ENCODE measurements around the gene TCP1.
"Not testable (repeated sequence)": the region's sequence is repeated elsewhere in the genome, so short reads cannot be mapped to it uniquely, and the experiment has no call there.

Gene TCP1

DNA sequence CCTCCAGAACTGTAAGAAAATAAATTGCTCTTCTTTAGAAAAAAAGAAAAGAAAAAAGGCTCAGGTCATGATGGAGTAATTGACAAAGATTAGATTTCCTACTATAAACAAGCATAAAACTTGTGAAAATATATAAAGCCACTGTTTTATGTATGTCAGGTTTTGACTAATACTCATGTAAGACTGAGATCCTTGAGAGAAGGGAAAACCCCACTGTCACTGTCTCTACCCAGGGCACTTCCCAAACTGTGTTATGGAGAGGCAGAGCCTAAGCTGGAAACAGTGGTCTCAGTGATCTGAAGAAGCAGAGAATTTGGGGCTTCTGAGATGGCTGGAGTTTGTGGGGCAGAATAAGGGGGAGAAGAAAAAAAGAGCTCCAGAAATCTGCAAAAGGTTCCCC lies 19.9 kb downstream of the TCP1 start:
- DNase-seq, result no peak

DNA sequence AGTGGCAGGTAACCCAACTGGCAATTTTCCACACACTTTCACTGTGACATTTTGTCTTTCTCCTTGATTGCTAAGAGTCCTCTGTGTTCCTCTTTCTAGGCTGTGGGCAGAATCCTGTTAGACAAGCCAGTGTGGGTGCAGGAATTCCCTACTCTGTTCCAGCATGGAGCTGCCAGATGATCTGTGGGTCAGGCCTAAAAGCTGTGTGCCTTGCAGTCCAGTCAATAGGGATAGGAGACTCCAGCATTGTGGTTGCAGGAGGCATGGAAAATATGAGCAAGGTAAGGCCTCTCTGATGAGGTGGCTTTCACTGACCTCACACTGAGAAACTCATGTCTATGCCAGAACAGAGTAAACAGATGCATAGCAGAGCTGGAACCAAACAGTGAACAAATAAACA lies 22.5 kb downstream of the TCP1 start:
- DNase-seq, result no peak

DNA sequence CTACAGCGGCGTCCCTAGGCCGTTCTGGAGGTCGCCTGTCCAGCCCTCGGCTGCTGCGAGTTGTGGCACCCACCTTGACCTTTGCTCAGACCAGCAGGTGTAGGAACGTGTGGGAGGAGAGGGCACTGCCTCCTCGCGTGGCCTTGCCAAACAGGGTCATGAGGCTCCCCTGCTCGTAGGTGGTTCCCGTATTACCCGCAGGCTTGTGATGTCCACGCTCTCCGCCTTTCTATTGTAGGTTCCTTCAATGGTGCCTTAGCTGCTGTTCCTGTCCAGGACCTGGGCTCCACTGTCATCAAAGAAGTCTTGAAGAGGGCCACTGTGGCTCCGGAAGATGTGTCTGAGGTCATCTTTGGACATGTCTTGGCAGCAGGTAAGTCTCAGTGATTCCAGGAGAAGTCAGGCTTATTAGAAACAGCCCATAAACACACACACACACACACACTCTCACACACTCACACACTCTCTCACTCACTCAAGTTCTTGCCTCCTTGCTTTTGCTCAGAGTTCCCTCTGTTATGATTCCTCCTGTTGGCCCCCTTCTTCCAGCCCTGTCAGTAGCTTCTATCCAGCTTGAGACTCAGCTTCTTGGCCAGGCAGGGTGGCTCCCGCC lies 26.6 kb downstream of the TCP1 start:
- DNase-seq, result peak; percentile 35 to 44

DNA sequence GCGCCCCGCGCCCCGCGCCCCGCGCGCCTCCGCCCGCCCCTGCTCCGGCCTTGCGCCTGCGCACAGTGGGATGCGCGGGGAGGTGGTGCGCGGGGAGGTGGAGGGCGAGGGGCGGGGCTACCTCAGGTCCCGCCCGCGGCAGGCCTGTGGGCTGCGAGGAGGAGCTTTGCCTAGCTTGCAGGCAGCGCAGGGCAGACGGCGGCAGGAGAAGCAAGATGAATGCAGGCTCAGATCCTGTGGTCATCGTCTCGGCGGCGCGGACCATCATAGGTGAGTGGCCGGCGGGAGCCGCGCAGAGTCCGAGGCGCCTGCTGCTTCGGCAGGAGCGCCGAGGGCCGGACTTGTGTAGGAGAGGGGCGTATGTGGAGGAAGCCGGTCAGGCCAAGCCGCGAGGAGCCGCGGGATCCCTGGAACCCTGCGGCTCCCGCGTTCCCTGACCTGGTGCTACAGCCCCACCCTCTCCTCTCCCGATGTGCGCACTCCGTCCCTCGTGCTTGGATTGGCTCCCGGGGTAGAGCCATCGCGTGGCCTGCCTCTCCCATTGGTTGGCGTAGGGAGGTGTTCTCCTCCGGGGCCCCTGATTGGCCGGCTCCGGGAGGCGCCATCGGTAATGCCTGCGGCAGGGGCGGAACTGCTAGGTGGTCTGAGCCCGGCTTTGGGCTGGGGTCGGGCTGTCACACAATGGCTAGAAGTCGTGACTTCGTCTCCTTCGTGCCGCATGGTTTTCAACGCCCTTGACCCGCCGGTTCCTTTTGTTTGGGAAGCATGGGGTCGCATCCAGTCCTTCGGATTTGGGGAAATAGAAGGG lies 27.3 kb downstream of the TCP1 start, which contains the start of gene ACAT2:
Gene ACAT2 (plus strand): TSS at position 173 of the 808 bp plus-strand sequence. CDS start 43 bp downstream, at position 216.
- DNase-seq, result peak; percentile 96 to 97

DNA sequence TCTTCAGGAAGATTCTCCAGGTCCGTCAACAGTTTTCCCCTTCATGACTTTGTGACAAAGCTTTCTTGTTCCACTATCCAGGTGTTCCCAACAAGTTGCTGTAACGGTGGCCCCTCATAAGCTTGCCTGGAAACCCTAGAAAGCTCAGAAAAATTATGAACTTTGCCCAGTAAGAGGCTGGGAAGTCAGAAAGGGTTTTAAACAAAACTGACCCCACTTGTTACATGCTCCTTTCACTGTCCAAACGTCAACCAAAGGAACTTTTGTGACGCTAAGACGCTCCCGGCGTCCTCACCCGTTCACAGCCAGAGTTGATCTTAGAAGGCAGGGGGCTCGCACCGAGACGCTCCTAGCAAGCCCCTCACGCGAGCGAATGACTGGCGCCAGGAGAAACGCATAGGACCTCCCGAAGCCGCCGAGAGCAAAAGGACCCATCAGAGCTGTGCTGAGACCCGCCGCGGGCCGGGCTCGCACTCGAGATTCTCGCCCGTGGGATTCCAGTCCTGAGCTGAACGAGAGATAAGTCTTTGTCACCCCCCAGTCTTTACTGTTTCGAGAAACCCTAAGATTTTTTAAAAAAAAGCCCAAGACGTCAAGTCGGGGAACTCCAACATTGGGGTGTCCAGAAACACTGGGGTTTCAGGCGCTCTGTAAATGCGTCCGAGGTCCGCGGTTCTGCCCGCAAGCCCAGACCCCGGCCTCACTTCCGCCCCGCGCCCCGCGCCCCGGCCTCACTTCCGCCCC lies 28.1 kb downstream of the TCP1 start:
- DNase-seq, result peak; percentile 40 to 45

DNA sequence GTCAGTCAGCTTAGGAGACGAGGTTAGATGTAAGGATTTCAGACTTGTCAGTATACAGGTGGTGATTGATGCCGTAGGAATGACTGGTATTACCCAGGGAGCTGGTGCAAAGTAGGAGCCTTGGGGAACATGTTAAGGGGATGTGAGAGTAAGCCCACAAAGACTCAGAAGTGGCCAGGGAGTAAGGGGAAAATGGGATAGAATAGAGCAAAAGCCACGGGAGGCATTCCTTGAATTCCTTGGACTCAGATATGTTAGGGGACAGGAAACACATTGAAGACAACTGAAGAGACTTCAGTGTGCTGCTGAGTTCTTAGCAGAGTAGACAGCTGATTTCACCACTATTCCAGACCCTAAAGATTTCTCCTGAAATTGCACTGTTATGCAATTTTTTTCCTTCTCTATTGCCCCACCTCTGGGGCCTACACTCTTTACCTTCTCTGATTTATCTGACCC lies 28.8 kb downstream of the TCP1 start:
- DNase-seq, result no peak

DNA sequence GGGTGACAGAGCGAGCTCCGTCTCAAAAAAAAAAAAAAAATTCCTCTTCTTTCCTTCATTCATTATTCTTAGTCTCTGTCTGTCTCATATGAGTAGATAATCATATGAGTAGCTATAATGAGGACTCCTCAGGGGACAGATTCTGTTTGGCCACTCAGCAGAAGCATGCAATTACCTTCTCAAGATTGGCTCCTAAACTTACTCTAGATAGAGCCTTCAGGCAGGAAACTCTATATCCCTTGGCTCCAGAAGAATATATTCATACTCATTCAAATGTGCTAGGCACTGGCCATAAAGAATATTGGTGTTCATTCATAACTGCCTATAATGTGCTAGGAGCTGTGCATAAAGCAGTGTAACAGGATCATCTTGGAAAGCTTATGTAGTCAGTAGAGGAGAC lies 29.8 kb downstream of the TCP1 start:
- DNase-seq, result no peak

DNA sequence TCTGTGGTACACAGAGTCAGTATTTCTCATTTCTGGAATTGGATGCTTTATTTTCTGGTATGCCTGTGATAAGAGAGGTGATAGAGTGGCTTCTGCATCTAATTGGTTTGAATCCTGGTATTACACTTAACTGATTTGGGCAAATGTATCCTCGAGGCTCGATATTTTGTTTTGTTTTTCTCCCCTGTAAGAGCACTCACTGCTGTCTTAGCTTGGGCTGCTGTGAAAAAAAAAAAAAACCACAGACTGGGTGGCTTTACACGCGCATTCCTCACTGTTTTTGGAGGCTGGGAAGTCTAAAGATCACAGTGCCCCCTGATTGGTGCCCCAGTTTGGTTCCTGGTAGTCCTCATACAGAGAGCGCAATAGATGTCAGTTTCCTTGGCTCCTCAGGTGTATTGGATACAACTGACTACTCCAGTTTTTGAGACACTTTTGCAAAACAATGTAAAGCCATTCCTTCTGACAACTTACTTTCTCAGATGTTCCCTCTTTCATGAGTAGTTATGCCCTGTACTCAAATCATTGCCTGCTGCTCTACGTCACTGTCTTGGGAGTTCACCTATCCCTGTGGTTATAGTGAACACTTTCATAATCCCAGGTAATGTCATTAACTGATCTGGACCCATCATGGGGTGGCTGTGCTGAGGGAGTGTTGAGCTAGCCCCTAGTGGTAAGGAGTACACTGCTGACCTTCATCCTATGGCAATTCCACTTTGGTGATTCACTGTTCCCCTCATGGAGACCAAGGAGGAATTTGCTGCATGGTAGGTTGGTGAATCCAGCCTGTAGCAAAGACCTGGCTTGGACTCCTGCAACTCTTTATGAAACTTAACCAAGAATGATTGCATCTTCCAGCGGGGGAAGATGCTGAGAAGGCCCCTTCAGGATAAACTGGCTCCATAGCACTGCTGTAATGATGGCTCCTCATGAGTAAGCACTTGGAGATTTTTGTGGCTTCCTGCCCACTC lies 31.1 kb downstream of the TCP1 start:
- no peak for DNase-seq

DNA sequence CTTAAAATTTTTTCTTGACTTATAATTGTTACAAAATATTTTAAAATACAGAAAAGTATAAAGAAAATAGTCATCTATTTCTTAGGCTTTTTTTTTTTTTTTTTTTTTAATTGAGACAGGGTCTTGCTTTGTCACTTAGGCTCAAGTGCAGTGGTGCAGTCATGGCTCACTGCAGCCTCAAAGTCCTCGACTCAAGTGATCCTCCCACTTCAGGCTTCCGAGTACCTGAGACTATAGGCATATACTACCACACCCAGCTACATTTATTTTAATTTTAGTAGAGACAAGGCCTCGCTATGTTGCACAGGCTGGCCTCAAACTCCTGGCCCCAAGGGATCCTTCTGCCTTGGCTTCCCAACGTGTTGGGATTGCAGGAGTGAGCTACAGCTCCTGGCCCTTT lies 32.9 kb downstream of the TCP1 start:
- no peak for DNase-seq

DNA sequence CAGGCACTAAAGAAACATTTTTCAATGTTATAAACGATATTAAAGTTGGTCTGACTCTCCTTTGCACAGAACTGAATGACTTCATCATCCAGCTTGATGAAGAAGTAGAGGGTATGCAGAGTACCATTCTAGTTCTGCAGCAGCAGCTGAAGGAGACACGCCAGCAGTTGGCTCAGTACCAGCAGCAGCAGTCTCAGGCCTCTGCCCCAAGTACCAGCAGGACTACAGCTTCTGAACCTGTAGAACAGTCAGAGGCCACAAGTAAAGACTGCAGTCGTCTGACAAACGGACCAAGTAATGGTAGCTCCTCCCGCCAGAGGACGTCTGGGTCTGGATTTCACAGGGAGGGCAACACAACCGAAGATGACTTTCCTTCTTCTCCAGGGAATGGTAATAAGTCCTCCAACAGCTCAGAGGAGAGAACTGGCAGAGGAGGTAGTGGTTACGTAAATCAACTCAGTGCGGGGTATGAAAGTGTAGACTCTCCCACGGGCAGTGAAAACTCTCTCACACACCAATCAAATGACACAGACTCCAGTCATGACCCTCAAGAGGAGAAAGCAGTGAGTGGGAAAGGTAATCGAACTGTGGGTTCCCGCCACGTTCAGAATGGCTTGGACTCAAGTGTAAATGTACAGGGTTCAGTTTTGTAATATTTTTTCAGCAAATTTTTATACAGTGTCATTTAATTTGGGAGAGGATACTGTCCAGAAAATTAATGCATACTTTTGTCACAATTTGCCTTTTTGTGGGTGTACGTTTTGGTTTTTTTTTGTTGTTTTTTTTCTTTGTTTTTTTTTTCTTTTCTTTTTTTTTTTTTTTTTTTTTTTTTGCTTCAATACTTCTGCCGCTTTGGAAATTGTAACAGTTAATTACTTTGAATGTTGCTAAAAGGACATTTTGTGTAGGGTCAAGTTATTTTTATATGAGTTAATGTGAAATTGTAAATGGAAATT lies 34.2 kb downstream of the TCP1 start:
- no peak for DNase-seq

DNA sequence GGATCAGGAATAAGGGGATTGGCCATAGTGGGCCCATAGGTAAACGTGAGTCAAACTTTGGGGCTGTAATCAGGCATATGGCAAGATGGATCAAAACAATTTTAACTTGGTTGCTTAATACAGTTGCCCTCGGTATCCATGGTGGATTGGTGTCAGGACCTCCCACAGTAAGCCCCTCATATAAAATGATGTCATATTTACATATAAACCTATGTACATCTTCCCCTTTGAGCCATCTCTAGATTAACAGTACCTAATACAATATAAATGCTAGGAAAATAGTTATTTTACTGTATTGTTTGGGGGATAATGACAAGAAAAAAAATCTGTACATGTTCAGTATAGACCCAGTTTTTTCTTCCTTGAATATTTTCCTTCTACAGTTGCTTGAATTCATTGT lies 35.0 kb downstream of the TCP1 start:
- no peak for DNase-seq

DNA sequence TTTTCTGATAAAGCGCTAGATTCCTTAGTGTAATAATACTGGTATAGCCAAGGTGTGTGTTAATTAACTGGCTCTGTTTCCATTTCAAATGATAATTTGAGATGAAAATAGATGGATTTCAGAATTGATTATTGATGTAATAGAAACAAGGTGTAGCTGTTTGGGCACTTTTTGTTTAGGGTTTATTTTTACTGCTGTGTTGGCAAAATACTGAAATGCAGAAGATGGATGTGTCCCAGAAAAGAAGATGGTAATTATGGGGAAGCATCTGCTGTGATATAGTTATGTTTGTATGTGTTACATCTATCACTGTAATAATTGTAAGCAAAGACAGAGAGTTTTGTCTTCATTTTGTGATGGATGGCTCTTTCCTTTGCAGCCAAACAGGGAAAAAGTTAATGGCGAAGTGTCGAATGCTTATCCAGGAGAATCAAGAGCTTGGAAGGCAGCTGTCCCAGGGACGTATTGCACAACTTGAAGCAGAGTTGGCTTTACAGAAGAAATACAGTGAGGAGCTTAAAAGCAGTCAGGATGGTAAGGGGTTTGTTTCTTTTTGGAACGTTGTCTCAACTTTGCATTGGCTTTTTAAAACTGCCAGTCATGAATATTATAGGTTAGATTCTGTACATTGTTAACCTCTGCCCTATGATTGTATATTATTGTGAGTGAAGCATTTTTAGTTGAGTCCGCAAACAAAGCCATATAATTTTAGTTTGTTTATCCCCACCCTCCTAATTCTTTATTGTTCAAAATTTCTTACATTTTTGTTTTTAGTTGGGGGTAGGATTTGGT lies 36.1 kb downstream of the TCP1 start:
- DNase-seq, result no peak

DNA sequence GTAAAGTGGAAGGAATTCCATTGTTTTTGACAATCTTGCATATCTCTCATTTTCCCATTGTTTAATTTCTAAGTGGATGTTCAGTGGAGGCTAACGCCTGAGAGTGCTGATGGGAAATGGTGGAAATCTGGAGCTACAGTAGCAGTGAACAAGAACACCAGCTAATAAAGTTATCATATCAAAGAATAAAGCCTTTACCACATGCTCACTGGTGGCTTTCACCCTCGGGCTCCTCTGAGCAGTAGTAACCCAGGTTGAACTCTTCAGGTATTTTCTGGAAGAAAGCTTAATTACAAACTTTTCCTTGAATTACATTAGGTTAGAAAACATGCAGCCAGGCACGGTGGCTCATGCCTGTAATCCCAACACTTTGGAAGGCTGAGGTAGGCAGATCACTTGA lies 38.0 kb downstream of the TCP1 start:
- DNase-seq, result no peak

DNA sequence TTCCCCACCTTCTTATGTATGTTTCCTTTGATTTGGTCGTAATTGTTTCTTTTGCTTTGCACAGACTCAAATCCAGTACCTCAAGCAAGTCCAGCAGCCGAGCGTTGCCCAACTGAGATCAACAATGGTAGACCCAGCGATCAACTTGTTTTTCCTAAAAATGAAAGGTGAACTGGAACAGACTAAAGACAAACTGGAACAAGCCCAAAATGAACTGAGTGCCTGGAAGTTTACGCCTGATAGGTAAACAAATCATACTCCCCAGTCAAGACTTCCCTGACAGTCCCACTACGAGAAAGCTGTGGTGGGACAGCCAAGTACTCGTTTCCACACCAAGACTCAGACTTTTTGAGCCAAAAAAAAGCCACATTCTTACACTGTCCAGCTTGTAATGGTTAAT lies 41.3 kb downstream of the TCP1 start:
- not testable (repeated sequence) for DNase-seq

DNA sequence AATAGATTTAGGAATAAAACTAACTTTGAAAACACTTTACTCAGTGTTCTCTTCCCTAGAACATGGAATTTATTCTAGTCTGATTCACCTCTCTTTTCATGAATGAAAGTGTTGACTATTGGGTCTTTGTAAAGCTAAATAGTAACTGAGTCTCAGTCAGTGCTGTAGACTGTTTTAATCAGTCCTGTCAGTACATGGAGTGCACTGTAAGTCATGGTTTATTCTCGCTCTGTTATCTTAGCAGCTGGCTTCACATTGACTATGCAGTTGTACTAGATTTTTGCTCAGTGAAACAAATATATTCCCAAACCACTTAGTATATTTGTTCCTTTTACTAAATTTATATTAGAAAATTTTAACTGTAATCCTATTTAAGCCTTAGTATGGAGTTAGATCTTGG lies 42.6 kb downstream of the TCP1 start:
- DNase-seq, result no peak

DNA sequence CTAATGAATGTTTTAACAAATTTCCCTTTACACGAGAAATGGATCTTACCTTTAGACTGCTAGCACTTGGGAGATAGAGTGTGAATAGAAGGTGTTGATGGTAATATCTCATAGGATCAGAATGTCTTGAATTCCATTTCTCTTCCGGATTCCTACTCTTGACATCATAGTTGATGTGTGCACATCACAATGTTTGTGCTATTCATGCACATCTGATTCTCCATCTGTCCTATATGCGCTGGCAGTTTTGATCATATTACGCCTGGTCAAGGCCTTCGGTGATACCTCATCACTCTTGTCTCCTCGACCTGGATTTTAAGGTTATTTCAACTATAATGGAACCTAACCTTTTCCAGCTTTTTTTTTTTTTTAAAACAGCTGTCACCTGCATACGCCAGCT lies 44.3 kb downstream of the TCP1 start:
- no peak for DNase-seq

DNA sequence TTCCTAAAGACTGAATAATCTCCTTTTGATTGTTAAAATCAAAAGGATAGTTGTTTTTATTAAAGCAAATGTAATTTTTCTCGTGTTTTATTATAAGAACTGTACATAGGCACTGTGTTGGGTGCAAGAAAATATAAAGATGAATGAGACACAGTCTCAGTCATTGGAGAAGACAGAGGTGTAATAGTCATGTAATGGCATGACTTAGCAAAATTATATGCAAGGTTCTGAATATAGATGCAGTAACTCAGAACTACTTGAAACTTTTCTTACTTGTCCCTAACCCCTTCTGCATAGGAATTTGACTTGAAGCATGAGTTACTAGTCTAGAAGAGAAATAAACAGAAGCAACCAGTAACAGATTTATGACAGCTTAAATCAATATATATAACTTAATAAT lies 47.2 kb downstream of the TCP1 start:
- no peak for DNase-seq

DNA sequence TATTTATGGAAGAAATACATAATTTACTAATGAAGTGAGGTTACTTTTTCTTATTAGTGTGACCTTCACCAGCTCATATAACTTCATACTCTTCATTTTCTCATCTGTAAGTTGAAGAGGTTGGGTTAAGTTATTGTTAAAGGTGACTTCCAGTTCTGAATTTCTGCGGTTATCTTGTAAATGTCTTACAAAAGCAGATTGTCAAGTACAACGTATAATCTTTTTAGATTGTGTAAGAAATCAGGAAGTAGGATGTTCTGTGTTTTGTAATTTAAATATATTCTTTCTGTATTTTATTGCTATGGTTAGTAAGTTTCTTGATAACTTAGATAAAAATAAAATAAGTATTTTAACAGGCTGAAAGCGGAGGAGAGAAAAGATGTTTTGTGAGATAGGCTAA lies 50.1 kb downstream of the TCP1 start:
- DNase-seq, result peak; percentile 51 to 52

DNA sequence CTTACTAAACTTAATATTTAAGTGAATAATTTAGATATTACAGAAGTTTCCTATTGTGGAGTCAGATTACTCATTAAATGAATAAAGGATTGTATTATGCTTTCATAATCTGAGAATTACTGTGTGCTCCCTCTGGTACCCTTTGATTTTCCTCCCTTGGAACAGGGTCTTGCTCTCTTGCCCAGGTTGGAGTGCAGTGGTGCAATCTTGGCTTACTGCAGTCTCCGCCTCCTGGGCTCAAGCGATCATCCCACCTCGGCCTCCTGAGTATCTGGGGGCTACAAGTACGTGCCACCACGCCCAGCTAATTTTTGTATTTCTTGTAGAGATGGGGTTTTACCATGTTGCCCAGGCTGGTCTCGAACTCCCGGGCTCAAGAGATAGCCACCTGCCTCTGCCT lies 52.5 kb downstream of the TCP1 start:
- no peak for DNase-seq

DNA sequence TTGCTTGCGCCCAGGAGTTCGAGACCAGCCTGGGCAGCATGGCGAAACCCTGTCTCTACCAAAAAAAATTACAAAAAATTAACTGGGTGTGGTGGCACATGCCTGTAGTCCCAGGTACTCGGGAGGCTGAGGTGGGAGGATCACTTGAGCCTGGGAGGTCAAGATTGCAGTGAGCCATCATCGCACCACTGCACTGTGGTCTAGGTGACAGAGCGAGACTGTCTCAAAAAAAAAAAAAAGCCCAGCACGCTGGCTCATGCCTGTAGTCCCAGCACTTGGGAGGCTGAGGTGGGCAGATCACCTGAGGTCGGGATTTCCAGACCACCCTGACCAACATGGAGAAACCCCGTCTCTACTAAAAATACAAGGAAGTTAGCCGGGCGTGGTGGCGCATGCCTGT lies 56.0 kb downstream of the TCP1 start:
- DNase-seq, result not testable (repeated sequence)

Measured in AML-193 (cell line).